H1 (cell line): ENCODE measurements around the gene SV2B. TPM values are rescaled to one million over a fixed set of nuclear protein-coding genes. Genes with fewer than 3 reads are reported as not detected.

Experiments used
- BRCA1 ChIP-seq: IDR thresholded peaks from 2 replicates; pipeline ENCODE4 v1.6.1; 2012; ENCODE audit warnings: low read depth, low read length, improper control_type of control experiment
- CHD7 ChIP-seq: fragments of 300-600 bp; sonication (generic); IDR thresholded peaks from 2 replicates; pipeline ENCODE4 v1.7.1; 2012; ENCODE audit warnings: low read length, moderate library complexity, mild to moderate bottlenecking, inconsistent platforms; ENCODE audit not compliant: insufficient replicate concordance
- MAFK ChIP-seq: IDR thresholded peaks from 2 replicates; pipeline ENCODE4 v1.6.1; 2012; ENCODE audit warnings: low read depth, mild to moderate bottlenecking, improper control_type of control experiment, low read length
- RAD21 ChIP-seq, 2 experiments: IDR thresholded peaks in 1 of 2; conservative IDR thresholded peaks in 1 of 2; 2 replicates each; pipeline ENCODE4 v1.6.1; 2011; ENCODE audit warnings: low read depth in 2 of 2, low read length in 2 of 2, improper control_type of control experiment in 1 of 2, inconsistent platforms in 1 of 2, mild to moderate bottlenecking in 1 of 2, moderate library complexity in 1 of 2
- polyA plus RNA-seq, 7 experiments: library from polyadenylated mRNA; depleted of rRNA in 3 of 7; stranded (reverse) in 5 of 7; unstranded in 2 of 7; fragments of >200 nt in 5 of 7; fragments of 200-250 nt in 2 of 7; gene quantifications; 1 replicate in 5 of 7; 2 replicates in 1 of 7; 4 replicates in 1 of 7; pipeline versions ENCODE4 v1.2.1 to v1.2.3, GENCODE V29; 2011 to 2013; ENCODE audit warnings: missing spikeins in 2 of 7, mixed read lengths in 2 of 7
- total RNA-seq: library from RNA; stranded (reverse); fragmentation: NEBNext Ultra II Directional; extraction: Animal tissue kit (Norgen Biotek cat#: 25700); gene quantifications from 2 replicates; pipeline ENCODE4 v1.2.1, GENCODE V29; 2021

SV2B gene
- total and polyA plus RNA-seq, 2 of the 8 experiments (the other 6 are each of a cell fraction or from before 2014, with no cell fraction given): 0.09 to 0.20 TPM

DNA sequence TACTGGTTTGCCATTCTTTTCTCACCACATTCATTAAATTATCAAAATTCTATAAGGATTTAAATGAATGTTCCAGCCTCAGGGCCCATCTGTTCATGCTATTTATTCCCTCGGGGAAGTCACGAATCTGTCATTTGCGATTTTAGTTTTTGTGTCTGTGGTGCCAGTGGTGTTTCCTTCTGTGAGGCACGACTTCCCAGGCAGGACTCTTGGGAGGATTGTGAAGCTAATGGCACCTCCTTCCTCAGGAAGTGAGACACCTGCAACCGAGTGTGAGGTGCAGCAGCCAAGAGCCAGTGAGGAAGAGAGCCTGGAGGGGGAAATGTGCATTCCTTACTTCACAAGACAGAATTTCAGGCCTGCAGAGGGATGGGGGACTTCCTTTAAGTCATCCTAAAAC is 24.1 kb downstream of the SV2B start (continued):
- no peak for TF ChIP-seq CHD7
- no peak for TF ChIP-seq RAD21 (IDR thresholded peaks at IDR 0.05 in 1 of 2, conservative IDR thresholded peaks at IDR 0.05 in 1 of 2; ENCODE audit: low read depth in 2 of 2, low read length in 2 of 2)
- TF ChIP-seq BRCA1: no peak
- TF ChIP-seq MAFK: no peak
- TF ChIP-seq, all 59 proteins: peak for 0
